Spinal cord (tissue), 10 donors: ENCODE data around the gene SH2D4B. TPM values are rescaled to one million over a fixed set of nuclear protein-coding genes. Genes with fewer than 3 reads are reported as not detected.
A peak's percentile ranks its signal among the peaks of the same experiment; 100 is the strongest.

Experiments
- DNase-seq, 6 donors: peaks; one replicate each; pipeline versions ENCODE4 v3.0.0 to v3.0.0-alpha.2; 2013 to 2015; ENCODE audit warnings: low spot score in 6 of 6, low read depth in 4 of 6
- H3K27ac ChIP-seq: one replicate; pipeline ENCODE4 v1.5.1; 2013; ENCODE audit warnings: low read depth, low read length, control low read depth
- H3K27me3 ChIP-seq: one replicate; pipeline ENCODE4 v1.6.1; 2013; ENCODE audit warnings: low read length; ENCODE audit not compliant: control insufficient read depth, insufficient read depth
- H3K36me3 ChIP-seq: one replicate; pipeline ENCODE4 v1.6.1; 2013; ENCODE audit warnings: low read length; ENCODE audit not compliant: control insufficient read depth, insufficient read depth
- H3K4me1 ChIP-seq: one replicate; pipeline ENCODE4 v1.6.1; 2013; ENCODE audit warnings: low read length; ENCODE audit not compliant: control insufficient read depth, insufficient read depth
- H3K4me3 ChIP-seq: one replicate; pipeline ENCODE4 v1.5.1; 2013; ENCODE audit warnings: low read depth, low read length, control low read depth
- H3K9me3 ChIP-seq: one replicate; pipeline ENCODE4 v1.6.1; 2013; ENCODE audit warnings: low read length; ENCODE audit not compliant: control insufficient read depth, insufficient read depth
- WGBS: methylation state at CpG from one replicate; pipeline ENCODE4 v1.1.5; 2013; ENCODE audit warnings: missing lambda C conversion rate; ENCODE audit not compliant: insufficient coverage; 5-methylcytosine and 5-hydroxymethylcytosine counted together
- polyA plus RNA-seq, 2 donors: library from polyadenylated mRNA; unstranded; fragments of 120-200 nt; gene quantifications; one replicate each; pipeline ENCODE4 v1.2.1, GENCODE V29; 2013; ENCODE audit not compliant: insufficient read length in 2 of 2
- total RNA-seq, 2 donors: library from RNA; depleted of rRNA in 1 of 2; stranded (reverse); fragments of 120-200 nt in 1 of 2; fragments of >200 nt in 1 of 2; gene quantifications; one replicate each; pipeline versions ENCODE4 v1.2.3 to v1.2.4, GENCODE V29; 2013 to 2014
- donor health status: healthy.

The SH2D4B gene
- total and polyA plus RNA-seq, 4 donors = 0.11 to 0.35 (median 0.17) TPM

- H3K27ac ChIP-seq = no peak overlapping the region
- H3K4me1 ChIP-seq = no peaks in the 10 kb centered on the region
- no peaks in the 10 kb centered on the region for H3K9me3 ChIP-seq
- 85% methylated on average over 4 of the region's 6 CpGs for WGBS
- no peak overlapping the region for H3K4me3 ChIP-seq
- DNase-seq = no peak
- H3K27me3 ChIP-seq = no peaks in the 10 kb centered on the region
- H3K36me3 ChIP-seq = no peaks in the 10 kb centered on the region
These were observed 111.5 kb downstream of the SH2D4B start for GRCh38 chr10:80649183-80649582.

DNA sequence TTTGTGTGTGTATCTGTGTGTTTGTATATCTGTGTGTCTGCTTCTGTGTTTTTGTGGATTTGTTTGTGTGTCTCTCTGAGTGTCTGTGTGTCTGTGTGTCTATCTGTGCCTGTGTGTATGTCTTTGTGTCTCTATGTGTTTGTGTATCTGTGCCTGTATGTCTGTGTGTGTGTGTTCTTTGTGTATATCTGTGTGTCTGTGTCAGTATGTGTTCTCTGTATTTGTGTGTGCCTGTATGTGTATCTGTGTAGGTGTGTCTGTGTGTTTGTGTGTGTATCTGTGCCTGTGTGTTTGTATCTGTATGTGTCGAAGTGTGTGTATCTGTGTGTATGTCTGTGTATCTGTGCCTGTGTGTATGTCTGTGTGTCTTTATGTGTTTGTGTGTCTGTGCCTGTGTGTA lies 118.2 kb downstream of the SH2D4B start:
- no peak overlapping the region for H3K4me3 ChIP-seq
- no peaks in the 10 kb centered on the region for H3K9me3 ChIP-seq
- no peak for DNase-seq
- H3K36me3 ChIP-seq = no peaks in the 10 kb centered on the region
- 100% methylated on average over 1 of the region's 1 CpG for WGBS
- no peaks in the 10 kb centered on the region for H3K27me3 ChIP-seq
- no peaks in the 10 kb centered on the region for H3K4me1 ChIP-seq
- no peak overlapping the region for H3K27ac ChIP-seq

GRCh38 chr10:80658068-80658467 lies 120.4 kb downstream of the SH2D4B start:
- no peak for DNase-seq
- Histone ChIP-seq H3K36me3 (no peaks in the 10 kb centered on the region), H3K4me3 (no peak overlapping the region), H3K27me3 (no peaks in the 10 kb centered on the region), H3K4me1 (peaks cover 5% of the 10 kb centered on the region), H3K9me3 (no peaks in the 10 kb centered on the region), H3K27ac (no peak overlapping the region)
- WGBS = 96% methylated on average over 6 of the region's 6 CpGs

GRCh38 chr10:80659289-80659688 lies 121.6 kb downstream of the SH2D4B start:
- Histone ChIP-seq H3K9me3 (no peaks in the 10 kb centered on the region), H3K4me3 (no peak overlapping the region), H3K27me3 (no peaks in the 10 kb centered on the region), H3K27ac (no peak overlapping the region), H3K36me3 (no peaks in the 10 kb centered on the region), H3K4me1 (peaks cover 5% of the 10 kb centered on the region)
- DNase-seq = peak in 1 of 6 donors; percentile 28
- WGBS = 89% methylated on average over 8 of the region's 9 CpGs

GRCh38 chr10:80660266-80660665 lies 122.6 kb downstream of the SH2D4B start:
- H3K36me3 ChIP-seq = no peaks in the 10 kb centered on the region
- H3K9me3 ChIP-seq = no peaks in the 10 kb centered on the region
- peaks cover 5% of the 10 kb centered on the region for H3K4me1 ChIP-seq
- H3K27me3 ChIP-seq = no peaks in the 10 kb centered on the region
- 87% methylated on average over 4 of the region's 7 CpGs for WGBS
- no peak overlapping the region for H3K27ac ChIP-seq
- no peak for DNase-seq
- H3K4me3 ChIP-seq = no peak overlapping the region

GRCh38 chr10:80660736-80661135 lies 123.0 kb downstream of the SH2D4B start:
- no peaks in the 10 kb centered on the region for H3K9me3 ChIP-seq
- WGBS = 87% methylated on average over 5 of the region's 7 CpGs

GRCh38 chr10:80661526-80661925 lies 123.8 kb downstream of the SH2D4B start:
- H3K27ac ChIP-seq = no peak overlapping the region
- DNase-seq = no peak
- H3K9me3 ChIP-seq = no peaks in the 10 kb centered on the region
- no peak overlapping the region for H3K4me3 ChIP-seq
- WGBS = 71% methylated on average over 2 of the region's 3 CpGs
- H3K36me3 ChIP-seq = no peaks in the 10 kb centered on the region
- no peaks in the 10 kb centered on the region for H3K27me3 ChIP-seq
- H3K4me1 ChIP-seq = peaks cover 5% of the 10 kb centered on the region

More at GRCh38 chr10:80660736-80661135, 123.0 kb downstream of the SH2D4B start:
- no peaks in the 10 kb centered on the region for H3K27me3 ChIP-seq
- H3K27ac ChIP-seq = no peak overlapping the region
- peaks cover 5% of the 10 kb centered on the region for H3K4me1 ChIP-seq
- H3K36me3 ChIP-seq = no peaks in the 10 kb centered on the region
- H3K4me3 ChIP-seq = no peak overlapping the region
- DNase-seq = no peak

GRCh38 chr10:80662429-80663261 lies 124.9 kb downstream of the SH2D4B start:
- Histone ChIP-seq H3K4me1 (peaks cover 5% of the 10 kb centered on the region), H3K36me3 (no peaks in the 10 kb centered on the region), H3K4me3 (peak overlapping the region; percentile 29), H3K9me3 (no peaks in the 10 kb centered on the region), H3K27me3 (no peaks in the 10 kb centered on the region), H3K27ac (peak overlapping the region; percentile 67)
- peak; percentile 59 to 96 (median 74) for DNase-seq
- WGBS = 9% methylated on average over 19 of the region's 19 CpGs

GRCh38 chr10:80664071-80664680 lies 126.5 kb downstream of the SH2D4B start:
- whole genome bisulfite sequencing = 17% methylated on average over 6 of the region's 10 CpGs
- Histone ChIP-seq H3K27ac (no peak overlapping the region), H3K4me1 (peaks cover 5% of the 10 kb centered on the region), H3K9me3 (no peaks in the 10 kb centered on the region), H3K27me3 (no peaks in the 10 kb centered on the region), H3K4me3 (no peak overlapping the region), H3K36me3 (no peaks in the 10 kb centered on the region)
- peak; percentile 58 to 94 (median 70) for DNase-seq

- DNase-seq = no peak
- 64% methylated on average over 2 of the region's 2 CpGs for WGBS
- H3K4me3 ChIP-seq = no peak overlapping the region
- no peaks in the 10 kb centered on the region for H3K27me3 ChIP-seq
- H3K36me3 ChIP-seq = no peaks in the 10 kb centered on the region
- H3K27ac ChIP-seq = no peak overlapping the region
- no peaks in the 10 kb centered on the region for H3K4me1 ChIP-seq
- H3K9me3 ChIP-seq = no peaks in the 10 kb centered on the region
These were observed 131.8 kb downstream of the SH2D4B start for GRCh38 chr10:80669485-80669884.
